H1 (cell line): ENCODE data around the gene CDCA5. TPM values are rescaled to one million over a fixed set of nuclear protein-coding genes. Genes with fewer than 3 reads are reported as not detected.

Source experiments
- CTCF ChIA-PET: fragments of 300-600 bp; sonication (Branson Sonifier 250); formaldehyde crosslinking; loops from one replicate; lab custom pipeline; 2021; ENCODE audit not compliant: partially characterized antibody; lab: Charles Lee
- POLR2A ChIA-PET: fragments of 300-600 bp; sonication (Branson Sonifier 250); formaldehyde crosslinking; loops from one replicate; lab custom pipeline; 2021; ENCODE audit warnings: inconsistent platforms; ENCODE audit not compliant: partially characterized antibody; lab: Charles Lee
- DNase-seq, 2 experiments: peaks; one replicate each; pipeline versions ENCODE4 v3.0.0 to v3.0.0-alpha.2; 2010 to 2022; ENCODE audit warnings: low spot score in 2 of 2, low read depth in 1 of 2, mixed read lengths in 1 of 2
- FAIRE-seq: peaks from 2 replicates; lab custom pipeline; 2011; peaks lifted over from hg19 to GRCh38; lab: Jason Lieb, UNC
- H2AFZ ChIP-seq: 2 replicates; pipeline ENCODE4 v1.8.1; 2012; ENCODE audit warnings: low read length, inconsistent platforms
- H2AK5ac ChIP-seq: 2 replicates; pipeline ENCODE4 v1.6.1; 2013; ENCODE audit warnings: low read depth, low read length
- H2BK120ac ChIP-seq: replicated peaks from 2 replicates; pipeline ENCODE3; 2013; ENCODE audit warnings: low read depth, low read length, inconsistent platforms
- H2BK12ac ChIP-seq: 2 replicates; pipeline ENCODE4 v1.6.1; 2013; ENCODE audit warnings: low read depth, low read length
- H2BK15ac ChIP-seq: 2 replicates; pipeline ENCODE4 v1.6.1; 2013; ENCODE audit warnings: low read length
- H2BK20ac ChIP-seq: 2 replicates; pipeline ENCODE4 v1.6.1; 2013; ENCODE audit warnings: low read length
- H2BK5ac ChIP-seq: 2 replicates; pipeline ENCODE4 v1.6.1; 2013; ENCODE audit warnings: low read depth, low read length
- H3K14ac ChIP-seq: 2 replicates; pipeline ENCODE4 v1.6.1; 2013; ENCODE audit warnings: inconsistent platforms; ENCODE audit not compliant: insufficient read length
- H3K18ac ChIP-seq: 2 replicates; pipeline ENCODE4 v1.6.1; 2013; ENCODE audit warnings: low read length; ENCODE audit errors: extremely low read depth
- H3K23ac ChIP-seq: 2 replicates; pipeline ENCODE4 v1.6.1; 2013; ENCODE audit warnings: inconsistent platforms; ENCODE audit not compliant: insufficient read length
- H3K23me2 ChIP-seq: 2 replicates; pipeline ENCODE4 v1.6.1; 2013; ENCODE audit warnings: low read depth, low read length
- H3K27ac ChIP-seq: 2 replicates; pipeline ENCODE4 v1.6.1; 2011; ENCODE audit warnings: low read depth, low read length, inconsistent platforms
- H3K27me3 ChIP-seq, 4 experiments: replicated peaks in 1 of 4; 1 replicate in 1 of 4; 2 replicates in 3 of 4; pipeline versions ENCODE4 v1.6.1 to v1.8.1; 2011 to 2013; ENCODE audit warnings: low read length in 3 of 4, mild to moderate bottlenecking in 3 of 4, inconsistent platforms in 2 of 4, mixed read lengths in 2 of 4, moderate library complexity in 1 of 4; ENCODE audit not compliant: control insufficient read depth in 3 of 4, insufficient read depth in 3 of 4; ENCODE audit errors: extremely low read depth in 1 of 4
- H3K36me3 ChIP-seq, 4 experiments: 2 replicates each; pipeline versions ENCODE4 v1.6.1 to v1.8.1; 2011 to 2013; ENCODE audit warnings: mild to moderate bottlenecking in 4 of 4, low read length in 3 of 4, moderate library complexity in 2 of 4, control low read depth in 1 of 4, inconsistent platforms in 1 of 4; ENCODE audit not compliant: insufficient read depth in 4 of 4, control insufficient read depth in 2 of 4
- H3K4ac ChIP-seq: replicated peaks from 2 replicates; pipeline ENCODE3; 2013; ENCODE audit warnings: low read length, low read depth, mixed read lengths, inconsistent platforms; ENCODE audit not compliant: insufficient read length
- H3K4me1 ChIP-seq, 4 experiments: replicated peaks in 1 of 4; 1 replicate in 1 of 4; 2 replicates in 3 of 4; pipeline versions ENCODE4 v1.6.1 to v1.8.1; 2011 to 2013; ENCODE audit warnings: low read length in 3 of 4, inconsistent platforms in 2 of 4, mixed read lengths in 1 of 4; ENCODE audit not compliant: insufficient read depth in 4 of 4, control insufficient read depth in 3 of 4
- H3K4me2 ChIP-seq, 2 experiments: 2 replicates each; pipeline versions ENCODE4 v1.6.1 to v1.8.1; 2011 to 2013; ENCODE audit warnings: low read depth in 2 of 2, low read length in 2 of 2, control low read depth in 1 of 2, inconsistent platforms in 1 of 2, mild to moderate bottlenecking in 1 of 2; ENCODE audit not compliant: insufficient read depth in 1 of 2
- H3K4me3 ChIP-seq, 4 experiments: fragments of 200-600, 300-600 bp in 1 of 4; sonication (generic), shearing (Covaris generic), sonication (Bioruptor Twin) in 1 of 4; 2 replicates each; pipeline versions ENCODE4 v1.5.1 to v1.8.1; 2011 to 2016; ENCODE audit warnings: low read length in 4 of 4, low read depth in 3 of 4, control low read depth in 2 of 4, inconsistent platforms in 2 of 4, mild to moderate bottlenecking in 2 of 4, mixed read lengths in 1 of 4, moderate library complexity in 1 of 4; ENCODE audit not compliant: insufficient read depth in 2 of 4; ENCODE audit errors: extremely low read depth in 1 of 4
- H3K56ac ChIP-seq: replicated peaks from 2 replicates; pipeline ENCODE3; 2013; ENCODE audit warnings: low read depth, mild to moderate bottlenecking, mixed read lengths, low read length, inconsistent platforms; ENCODE audit not compliant: insufficient read length
- H3K79me1 ChIP-seq: 2 replicates; pipeline ENCODE4 v1.6.1; 2013; ENCODE audit warnings: low read depth, low read length, control low read depth
- H3K79me2 ChIP-seq, 2 experiments: 2 replicates each; pipeline versions ENCODE4 v1.6.1 to v1.8.1; 2012 to 2013; ENCODE audit warnings: low read length in 2 of 2, mild to moderate bottlenecking in 2 of 2, inconsistent platforms in 1 of 2; ENCODE audit not compliant: insufficient read depth in 2 of 2, control insufficient read depth in 1 of 2
- H3K9ac ChIP-seq, 4 experiments: replicated peaks in 1 of 4; 1 replicate in 1 of 4; 2 replicates in 3 of 4; pipeline versions ENCODE4 v1.6.1 to v1.8.1; 2011 to 2013; ENCODE audit warnings: low read depth in 3 of 4, low read length in 3 of 4, control low read depth in 2 of 4, mild to moderate bottlenecking in 2 of 4, moderate library complexity in 2 of 4, inconsistent platforms in 1 of 4; ENCODE audit errors: extremely low read depth in 1 of 4
- H3K9me3 ChIP-seq, 2 experiments: 2 replicates each; pipeline versions ENCODE4 v1.6.1 to v1.8.1; 2012 to 2013; ENCODE audit warnings: mild to moderate bottlenecking in 2 of 2, moderate library complexity in 2 of 2, control low read depth in 1 of 2, inconsistent platforms in 1 of 2, low read depth in 1 of 2, low read length in 1 of 2, mixed read lengths in 1 of 2; ENCODE audit not compliant: insufficient read depth in 2 of 2
- H4K20me1 ChIP-seq, 2 experiments: replicated peaks in 1 of 2; 2 replicates each; pipeline versions ENCODE3 to v1.8.1; 2011 to 2013; ENCODE audit warnings: inconsistent platforms in 2 of 2, low read length in 2 of 2, mild to moderate bottlenecking in 1 of 2; ENCODE audit not compliant: insufficient read depth in 2 of 2, control insufficient read depth in 1 of 2
- H4K5ac ChIP-seq: 2 replicates; pipeline ENCODE4 v1.6.1; 2013; ENCODE audit warnings: low read length, low read depth, mixed read lengths, inconsistent platforms; ENCODE audit not compliant: insufficient read length
- H4K8ac ChIP-seq: 2 replicates; pipeline ENCODE4 v1.8.0; 2013; ENCODE audit warnings: mild to moderate bottlenecking, moderate library complexity, low read length, inconsistent platforms; ENCODE audit not compliant: insufficient read depth; ENCODE audit errors: extremely low read depth
- H4K91ac ChIP-seq: replicated peaks from 2 replicates; pipeline ENCODE3; 2013; ENCODE audit warnings: low read length, mixed read lengths, inconsistent platforms; ENCODE audit not compliant: insufficient read length
- BRCA1 ChIP-seq: IDR thresholded peaks from 2 replicates; pipeline ENCODE4 v1.6.1; 2012; ENCODE audit warnings: low read depth, low read length, improper control_type of control experiment
- EZH2 ChIP-seq: fragments of 200-600 bp; sonication (generic); IDR thresholded peaks from 2 replicates; pipeline ENCODE4 v1.7.1; 2012; ENCODE audit warnings: low read depth, mild to moderate bottlenecking, moderate library complexity, low read length, inconsistent platforms; ENCODE audit not compliant: severe bottlenecking
- KDM5A ChIP-seq: fragments of 200-600 bp; IDR thresholded peaks from 2 replicates; pipeline ENCODE4 v1.7.1; 2012; ENCODE audit warnings: mild to moderate bottlenecking, low read length, inconsistent platforms, mixed read lengths
- WGBS, 2 experiments: shearing (Covaris generic) in 1 of 2; methylation state at CpG; one replicate each; pipeline versions ENCODE4 v1.1.6 to v1.1.7; 2013 to 2015; ENCODE audit warnings: low lambda C conversion rate in 2 of 2, mixed read lengths in 2 of 2, inconsistent platforms in 1 of 2, low coverage in 1 of 2, missing lambda C conversion rate in 1 of 2; ENCODE audit not compliant: insufficient replicate concordance in 2 of 2, insufficient coverage in 1 of 2, insufficient read length in 1 of 2; ENCODE audit errors: extremely low coverage in 1 of 2, missing lambda C conversion rate in 1 of 2; 5-methylcytosine and 5-hydroxymethylcytosine counted together
- polyA plus RNA-seq, 7 experiments: library from polyadenylated mRNA; depleted of rRNA in 3 of 7; stranded (reverse) in 5 of 7; unstranded in 2 of 7; fragments of >200 nt in 5 of 7; fragments of 200-250 nt in 2 of 7; gene quantifications; 1 replicate in 5 of 7; 2 replicates in 1 of 7; 4 replicates in 1 of 7; pipeline versions ENCODE4 v1.2.1 to v1.2.3, GENCODE V29; 2011 to 2013; ENCODE audit warnings: missing spikeins in 2 of 7, mixed read lengths in 2 of 7
- total RNA-seq: library from RNA; stranded (reverse); fragmentation: NEBNext Ultra II Directional; extraction: Animal tissue kit (Norgen Biotek cat#: 25700); gene quantifications from 2 replicates; pipeline ENCODE4 v1.2.1, GENCODE V29; 2021

CDCA5 gene
- total and polyA plus RNA-seq, 2 of the 8 experiments (the other 6 are each of a cell fraction or from before 2014, with no cell fraction given) = 39.2 to 87.0 TPM

- Histone ChIP-seq H3K9me3 (no peaks in the 10 kb centered on the region), H3K27me3 (no peaks in the 10 kb centered on the region; a peak in 1 of 7 replicates), H3K79me2 (no peaks in the 10 kb centered on the region), H2AK5ac (no peak overlapping the region), H2BK15ac (no peak overlapping the region), H4K91ac (no peak overlapping the region), H3K14ac (no peak overlapping the region), H3K18ac (no peak overlapping the region), H2BK120ac (no peak overlapping the region), H3K4ac (no peak overlapping the region), H3K23ac (no peak overlapping the region), H2BK12ac (no peak overlapping the region), H4K8ac (no peak overlapping the region), H3K36me3 (no peaks in the 10 kb centered on the region), H3K9ac (no peak overlapping the region), H3K4me2 (no peak overlapping the region), H3K79me1 (no peaks in the 10 kb centered on the region), H3K56ac (no peak overlapping the region), H2BK5ac (no peak overlapping the region), H2AFZ (no peak overlapping the region), H3K4me1 (peaks cover 5 to 23% (median 17%) of the 10 kb centered on the region in 4 experiments), H4K20me1 (no peaks in the 10 kb centered on the region), H4K5ac (no peak overlapping the region), H3K4me3 (no peak overlapping the region), H3K23me2 (no peaks in the 10 kb centered on the region), H2BK20ac (no peak overlapping the region), H3K27ac (no peak overlapping the region)
- FAIRE-seq (no peak), DNase-seq (no peak)
- POLR2A ChIA-PET = interaction anchor here (1.2 to 21.6 kb wide), 7 partner anchors 12 to 187 kb away, joined by 3 to 230 read pairs (median 4); partner anchors contain the start of genes EHD1, TM7SF2, VPS51 and ZNHIT2
- TF ChIP-seq EZH2 (no peak), BRCA1 (no peak), KDM5A (no peak)
- CTCF ChIA-PET = interaction anchor here (1.1 to 2.2 kb wide), 5 partner anchors 13 to 196 kb away, joined by 3 to 10 read pairs (median 5); partner anchors contain the start of gene ARL2
- 96% methylated on average over 4 of the region's 4 CpGs; no CpG with 5 or more reads in 1 of the 2 experiments for WGBS, 2 experiments
Observed at GRCh38 chr11:65064847-65065240, 19.0 kb downstream of the CDCA5 start.
